Panc1 (cell line): ENCODE data around the gene SPRED3. TPM values are rescaled to one million over a fixed set of nuclear protein-coding genes. Genes with fewer than 3 reads are reported as not detected.

Experiments
- ATAC-seq: fragments of 200-7000 bp; cut with Tn5 transposase; 2 replicates; pipeline ENCODE4 v1.9.1; 2020; ENCODE audit warnings: mild to moderate bottlenecking, moderate library complexity
- BruUV-seq: library from RNA; stranded (reverse); fragments of 400-500 nt; replicated peaks from 2 replicates; lab custom pipeline; 2021; lab: Mats Ljungman, UMichigan
- CTCF ChIA-PET: fragments of 300-600 bp; sonication (Branson Sonifier 250); formaldehyde crosslinking; loops from one replicate; lab custom pipeline; 2022; ENCODE audit warnings: antibody characterized with exemption; lab: Charles Lee
- POLR2A ChIA-PET: fragments of 300-600 bp; sonication (Branson Sonifier 250); formaldehyde crosslinking; loops from one replicate; lab custom pipeline; 2022; ENCODE audit warnings: antibody characterized with exemption; lab: Charles Lee
- DNase-seq: peaks from one replicate; pipeline ENCODE4 v3.0.0-alpha.2; 2010; ENCODE audit warnings: low read depth, low spot score
- H3K27ac ChIP-seq: 2 replicates; pipeline ENCODE4 v1.5.1; 2011; ENCODE audit warnings: mild to moderate bottlenecking, low read length, inconsistent platforms
- H3K27me3 ChIP-seq: fragments of 200-500 bp; sonication (Bioruptor generic); 2 replicates; pipeline ENCODE4 v1.6.0; 2014; ENCODE audit warnings: low read length, inconsistent platforms; ENCODE audit not compliant: control insufficient read depth, insufficient read depth
- H3K36me3 ChIP-seq: fragments of 200-500 bp; sonication (Bioruptor generic); 2 replicates; pipeline ENCODE4 v1.5.1; 2014; ENCODE audit warnings: inconsistent platforms, mild to moderate bottlenecking, low read length, moderate library complexity; ENCODE audit not compliant: control insufficient read depth, insufficient read depth
- H3K4me1 ChIP-seq: 2 replicates; pipeline ENCODE4 v1.5.1; 2011; ENCODE audit warnings: inconsistent platforms, mild to moderate bottlenecking, low read length, moderate library complexity; ENCODE audit not compliant: control insufficient read depth, insufficient read depth
- H3K4me3 ChIP-seq, 2 experiments: 2 replicates each; pipeline ENCODE4 v1.5.1; 2011 to 2012; ENCODE audit warnings: low read depth in 2 of 2, low read length in 2 of 2, mild to moderate bottlenecking in 2 of 2, inconsistent platforms in 1 of 2, moderate library complexity in 1 of 2
- H3K9me3 ChIP-seq: fragments of 200-500 bp; sonication (Bioruptor generic); 2 replicates; pipeline ENCODE4 v1.5.1; 2014; ENCODE audit warnings: low read depth, mild to moderate bottlenecking, inconsistent platforms, low read length, moderate library complexity; ENCODE audit not compliant: control insufficient read depth, insufficient read depth
- POLR2AphosphoS5 ChIP-seq: IDR thresholded peaks from 2 replicates; pipeline ENCODE4 v1.6.1; 2012; ENCODE audit warnings: mild to moderate bottlenecking, low read depth, low read length, moderate library complexity
- SIN3A ChIP-seq: IDR thresholded peaks from 2 replicates; pipeline ENCODE4 v1.6.1; 2012; ENCODE audit warnings: low read depth, mild to moderate bottlenecking, low read length, moderate library complexity, borderline replicate concordance; ENCODE audit not compliant: insufficient read depth
- TCF7L2 ChIP-seq: IDR thresholded peaks from 2 replicates; pipeline ENCODE4 v1.6.1; 2011; ENCODE audit warnings: mild to moderate bottlenecking, low read depth, low read length, inconsistent platforms
- in situ Hi-C: cut with HindIII; loops from 2 replicates; pipeline ENCODE4 v1.10.0; 2016; ENCODE audit warnings: low sequenced_read_pairs, low pct_unique_long_range_greater_than_20kb
- intact Hi-C: fragments of 100-400 bp; cut with micrococcal nuclease; formaldehyde crosslinking; loops from one replicate; pipeline ENCODE4 v1.10.0; 2022; ENCODE audit not compliant: unreplicated experiment
- total RNA-seq: library from RNA; stranded (reverse); gene quantifications from one replicate; pipeline ENCODE4 v1.2.1, GENCODE V29; 2021; ENCODE audit not compliant: unreplicated experiment
- TF ChIP-seq, protein P1 (sequence below): fragments of 450-650 bp; IDR thresholded peaks from 2 replicates; pipeline ENCODE4 v1.5.1; 2017; ENCODE audit warnings: mild to moderate bottlenecking
- TF ChIP-seq, protein P2 (sequence below), 2 experiments: IDR thresholded peaks; 2 replicates each; pipeline ENCODE4 v1.6.1; 2011 to 2012; ENCODE audit warnings: low read depth in 2 of 2, control low read depth in 1 of 2, low read length in 1 of 2, mild to moderate bottlenecking in 1 of 2, moderate library complexity in 1 of 2; ENCODE audit not compliant: insufficient read depth in 1 of 2

SPRED3 gene
- total RNA-seq, 1 experiment from 2014 or later = 3.8 TPM

DNA sequence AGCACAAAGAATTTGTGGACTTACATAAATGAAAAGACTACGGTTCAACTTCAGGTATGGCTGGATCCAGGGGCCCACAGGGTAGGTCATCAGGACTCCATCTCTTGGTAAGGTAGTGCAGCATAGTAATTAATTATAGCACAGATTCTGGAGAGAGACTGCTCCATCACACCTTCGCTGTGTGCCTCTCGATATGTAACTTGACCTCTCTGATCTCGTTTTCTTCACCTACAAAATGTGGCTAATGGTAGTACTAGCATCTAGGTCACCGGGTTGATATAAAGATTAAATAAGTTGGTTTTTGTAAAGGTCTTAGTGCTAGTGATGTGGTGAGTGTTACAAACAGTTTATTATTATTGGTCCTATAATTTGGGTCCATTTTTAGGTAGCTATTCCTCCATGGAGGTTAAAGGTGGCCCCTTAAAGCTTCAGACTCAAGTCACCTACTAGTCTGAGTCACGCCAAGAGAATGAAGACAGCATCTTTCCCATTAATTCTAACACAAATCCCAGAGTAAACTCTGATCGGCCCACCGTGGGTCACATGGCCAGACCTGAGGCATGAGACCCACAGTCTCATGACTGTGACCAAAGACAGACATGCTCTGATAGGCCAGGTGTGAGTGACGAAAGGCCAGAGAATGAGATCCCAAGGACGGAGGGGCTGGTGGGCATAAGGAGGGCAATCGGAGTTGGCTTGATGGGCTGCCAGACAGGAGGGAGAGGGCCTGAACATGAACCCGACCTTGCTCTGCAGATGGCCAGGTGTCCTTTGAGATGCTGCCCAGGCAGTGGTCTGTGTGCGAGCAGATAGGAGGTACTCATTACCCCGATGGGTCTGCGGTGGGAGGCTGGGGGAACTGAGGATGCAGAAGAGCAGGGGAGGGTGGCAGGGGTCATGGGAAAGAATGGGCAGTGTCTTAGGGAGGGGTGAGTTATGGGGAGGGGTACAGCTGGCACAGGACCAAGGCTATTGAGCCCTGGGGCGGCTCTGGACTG lies 32.5 kb upstream of the SPRED3 start:
- ATAC-seq (no peak), DNase-seq (no peak)
- ChIA-PET CTCF (no interaction called here), POLR2A (interaction anchor here (0.6 kb wide), 1 partner anchor 475 kb away, joined by 8 read pairs; no protein-coding TSS in a partner anchor)
- Histone ChIP-seq H3K4me3 (no peak overlapping the region), H3K27ac (no peak overlapping the region), H3K27me3 (peaks cover 9% of the 10 kb centered on the region), H3K36me3 (no peaks in the 10 kb centered on the region), H3K4me1 (0 out of 2 replicates have a peak, but pooled peaks cover 3% of the 10 kb centered on the region), H3K9me3 (no peaks in the 10 kb centered on the region)
- in situ Hi-C loops (no loop called here), intact Hi-C loops (no loop called here)
- TF ChIP-seq, protein P1, sequence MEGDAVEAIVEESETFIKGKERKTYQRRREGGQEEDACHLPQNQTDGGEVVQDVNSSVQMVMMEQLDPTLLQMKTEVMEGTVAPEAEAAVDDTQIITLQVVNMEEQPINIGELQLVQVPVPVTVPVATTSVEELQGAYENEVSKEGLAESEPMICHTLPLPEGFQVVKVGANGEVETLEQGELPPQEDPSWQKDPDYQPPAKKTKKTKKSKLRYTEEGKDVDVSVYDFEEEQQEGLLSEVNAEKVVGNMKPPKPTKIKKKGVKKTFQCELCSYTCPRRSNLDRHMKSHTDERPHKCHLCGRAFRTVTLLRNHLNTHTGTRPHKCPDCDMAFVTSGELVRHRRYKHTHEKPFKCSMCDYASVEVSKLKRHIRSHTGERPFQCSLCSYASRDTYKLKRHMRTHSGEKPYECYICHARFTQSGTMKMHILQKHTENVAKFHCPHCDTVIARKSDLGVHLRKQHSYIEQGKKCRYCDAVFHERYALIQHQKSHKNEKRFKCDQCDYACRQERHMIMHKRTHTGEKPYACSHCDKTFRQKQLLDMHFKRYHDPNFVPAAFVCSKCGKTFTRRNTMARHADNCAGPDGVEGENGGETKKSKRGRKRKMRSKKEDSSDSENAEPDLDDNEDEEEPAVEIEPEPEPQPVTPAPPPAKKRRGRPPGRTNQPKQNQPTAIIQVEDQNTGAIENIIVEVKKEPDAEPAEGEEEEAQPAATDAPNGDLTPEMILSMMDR = no peak
- TF ChIP-seq TCF7L2 (no peak), SIN3A (no peak), POLR2AphosphoS5 (no peak)
- TF ChIP-seq, protein P2, sequence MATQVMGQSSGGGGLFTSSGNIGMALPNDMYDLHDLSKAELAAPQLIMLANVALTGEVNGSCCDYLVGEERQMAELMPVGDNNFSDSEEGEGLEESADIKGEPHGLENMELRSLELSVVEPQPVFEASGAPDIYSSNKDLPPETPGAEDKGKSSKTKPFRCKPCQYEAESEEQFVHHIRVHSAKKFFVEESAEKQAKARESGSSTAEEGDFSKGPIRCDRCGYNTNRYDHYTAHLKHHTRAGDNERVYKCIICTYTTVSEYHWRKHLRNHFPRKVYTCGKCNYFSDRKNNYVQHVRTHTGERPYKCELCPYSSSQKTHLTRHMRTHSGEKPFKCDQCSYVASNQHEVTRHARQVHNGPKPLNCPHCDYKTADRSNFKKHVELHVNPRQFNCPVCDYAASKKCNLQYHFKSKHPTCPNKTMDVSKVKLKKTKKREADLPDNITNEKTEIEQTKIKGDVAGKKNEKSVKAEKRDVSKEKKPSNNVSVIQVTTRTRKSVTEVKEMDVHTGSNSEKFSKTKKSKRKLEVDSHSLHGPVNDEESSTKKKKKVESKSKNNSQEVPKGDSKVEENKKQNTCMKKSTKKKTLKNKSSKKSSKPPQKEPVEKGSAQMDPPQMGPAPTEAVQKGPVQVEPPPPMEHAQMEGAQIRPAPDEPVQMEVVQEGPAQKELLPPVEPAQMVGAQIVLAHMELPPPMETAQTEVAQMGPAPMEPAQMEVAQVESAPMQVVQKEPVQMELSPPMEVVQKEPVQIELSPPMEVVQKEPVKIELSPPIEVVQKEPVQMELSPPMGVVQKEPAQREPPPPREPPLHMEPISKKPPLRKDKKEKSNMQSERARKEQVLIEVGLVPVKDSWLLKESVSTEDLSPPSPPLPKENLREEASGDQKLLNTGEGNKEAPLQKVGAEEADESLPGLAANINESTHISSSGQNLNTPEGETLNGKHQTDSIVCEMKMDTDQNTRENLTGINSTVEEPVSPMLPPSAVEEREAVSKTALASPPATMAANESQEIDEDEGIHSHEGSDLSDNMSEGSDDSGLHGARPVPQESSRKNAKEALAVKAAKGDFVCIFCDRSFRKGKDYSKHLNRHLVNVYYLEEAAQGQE (IDR thresholded peaks at IDR 0.05; ENCODE audit: insufficient read depth in 1 of 2, low read depth in 2 of 2, low read length in 1 of 2) = no peak
- no TSS peak for BruUV-seq

DNA sequence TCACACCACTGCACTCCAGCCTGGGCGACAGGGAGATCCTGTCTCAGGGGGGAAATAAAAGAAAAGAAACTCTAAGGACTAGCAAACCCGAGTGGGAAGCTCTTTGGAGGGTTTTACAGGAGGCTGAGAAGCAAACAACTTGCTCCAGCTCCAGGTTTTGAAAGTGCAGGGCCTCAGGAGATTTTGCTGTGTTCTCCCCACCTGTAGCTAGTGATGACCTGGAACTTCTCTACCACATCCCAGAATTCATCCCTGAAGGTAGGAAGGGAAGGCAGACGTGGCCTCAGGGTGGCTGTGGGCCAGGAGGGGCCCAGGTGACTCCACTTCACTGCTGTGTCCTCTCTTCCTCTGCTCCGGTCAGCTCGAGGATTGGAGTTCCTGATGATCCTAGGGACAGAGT lies 30.4 kb upstream of the SPRED3 start:
- Histone ChIP-seq H3K27ac (no peak overlapping the region), H3K4me1 (0 out of 2 replicates have a peak, but pooled peaks cover 3% of the 10 kb centered on the region), H3K27me3 (peaks cover 10% of the 10 kb centered on the region), H3K9me3 (no peaks in the 10 kb centered on the region), H3K36me3 (no peaks in the 10 kb centered on the region), H3K4me3 (no peak overlapping the region)
- TF ChIP-seq, protein P1 = no peak
- no peak for TF ChIP-seq POLR2AphosphoS5
- no peak for TF ChIP-seq TCF7L2
- TF ChIP-seq, protein P2 (IDR thresholded peaks at IDR 0.05; ENCODE audit: insufficient read depth in 1 of 2, low read depth in 2 of 2, low read length in 1 of 2) = no peak
- no peak for TF ChIP-seq SIN3A
- in situ Hi-C loops (no loop called here), intact Hi-C loops (no loop called here)
- ATAC-seq = no peak
- DNase-seq = no peak
- no TSS peak for BruUV-seq
- ChIA-PET POLR2A (no interaction called here), CTCF (no interaction called here)
